GM19351 (cell line): ENCODE results near the gene ANGPTL2.

ENCODE experiments used
- ATAC-seq: cut with Tn5 transposase; IDR thresholded peaks from one replicate; pipeline ENCODE4 v1.9.1; 2021; ENCODE audit warnings: mild to moderate bottlenecking, moderate library complexity; ENCODE audit not compliant: unreplicated experiment

Gene ANGPTL2

GRCh38 chr9:127081250-127082185 lies 40.9 kb downstream of the ANGPTL2 start:
- ATAC-seq: no peak

- no peak for ATAC-seq
Measured at GRCh38 chr9:127079446-127080140, 42.8 kb downstream of the ANGPTL2 start.

GRCh38 chr9:127078988-127079387 lies 43.4 kb downstream of the ANGPTL2 start:
- no peak for ATAC-seq

GRCh38 chr9:127078336-127078735 lies 44.1 kb downstream of the ANGPTL2 start:
- ATAC-seq: no peak

GRCh38 chr9:127077644-127077946 lies 44.8 kb downstream of the ANGPTL2 start:
- ATAC-seq: no peak

GRCh38 chr9:127076860-127077643 lies 45.4 kb downstream of the ANGPTL2 start:
- ATAC-seq: no peak

GRCh38 chr9:127075624-127076372 lies 46.6 kb downstream of the ANGPTL2 start:
- no peak for ATAC-seq

GRCh38 chr9:127074561-127075548 lies 47.6 kb downstream of the ANGPTL2 start:
- ATAC-seq: no peak

- no peak for ATAC-seq
Measured at GRCh38 chr9:127067603-127068220, 54.7 kb downstream of the ANGPTL2 start.

GRCh38 chr9:127066851-127067136 lies 55.6 kb downstream of the ANGPTL2 start:
- ATAC-seq: no peak

- no peak for ATAC-seq
Measured at GRCh38 chr9:127066060-127066850, 56.2 kb downstream of the ANGPTL2 start.

- no peak for ATAC-seq
Measured at GRCh38 chr9:127065592-127065991, 56.8 kb downstream of the ANGPTL2 start.

GRCh38 chr9:127064335-127064734 lies 58.1 kb downstream of the ANGPTL2 start:
- no peak for ATAC-seq

- ATAC-seq: no peak
Measured at GRCh38 chr9:127061411-127061810, 61.0 kb downstream of the ANGPTL2 start.

- no peak for ATAC-seq
Measured at GRCh38 chr9:127059765-127060361, 62.6 kb downstream of the ANGPTL2 start.

GRCh38 chr9:127059030-127059429 lies 63.4 kb downstream of the ANGPTL2 start:
- ATAC-seq: no peak

- ATAC-seq: no peak
Measured at GRCh38 chr9:127058645-127059021, 63.8 kb downstream of the ANGPTL2 start.

- ATAC-seq: no peak
Measured at GRCh38 chr9:127058011-127058644, 64.3 kb downstream of the ANGPTL2 start.
